CD4-positive, alpha-beta T cell (primary cell): ENCODE measurements around the gene PHKA1. TPM values are rescaled to one million over a fixed set of nuclear protein-coding genes. Genes with fewer than 3 reads are reported as not detected.

ENCODE experiments used
- ATAC-seq: fragments of 200-7000 bp; cut with Tn5 transposase; one replicate; pipeline ENCODE4 v1.10.0; 2022; ENCODE audit warnings: mild to moderate bottlenecking; ENCODE audit not compliant: poor library complexity
- CTCF ChIA-PET: fragments of 350-600 bp; sonication (Branson Sonifier 250); formaldehyde crosslinking; loops from one replicate; lab custom pipeline; 2021; ENCODE audit warnings: antibody characterized with exemption, inconsistent platforms; lab: Charles Lee
- POLR2A ChIA-PET: fragments of 350-600 bp; sonication (Branson Sonifier 250); formaldehyde crosslinking; loops from one replicate; lab custom pipeline; 2021; ENCODE audit warnings: antibody characterized with exemption, inconsistent platforms; lab: Charles Lee
- DNase-seq, 14 experiments: peaks; one replicate each; pipeline ENCODE4 v3.0.0-alpha.2; 2013 to 2020; ENCODE audit warnings: mixed read lengths in 2 of 14
- H3K27ac ChIP-seq, 2 donors: one replicate each; pipeline versions ENCODE4 v1.5.1 to v1.7.0; 2013; ENCODE audit warnings: low read length in 2 of 2, low read depth in 1 of 2, mild to moderate bottlenecking in 1 of 2
- H3K27me3 ChIP-seq, 2 experiments: 1 replicate in 1 of 2; 2 replicates in 1 of 2; pipeline versions ENCODE4 v1.6.1 to v1.7.0; 2013; ENCODE audit warnings: low read length in 2 of 2, control low read depth in 1 of 2, mild to moderate bottlenecking in 1 of 2, moderate library complexity in 1 of 2; ENCODE audit not compliant: insufficient read depth in 2 of 2, control insufficient read depth in 1 of 2
- H3K36me3 ChIP-seq: one replicate; pipeline ENCODE4 v1.6.1; 2013; ENCODE audit warnings: low read length, control low read depth; ENCODE audit not compliant: insufficient read depth
- H3K4me1 ChIP-seq: one replicate; pipeline ENCODE4 v1.6.1; 2013; ENCODE audit warnings: low read length, control low read depth; ENCODE audit not compliant: insufficient read depth
- H3K4me3 ChIP-seq: one replicate; pipeline ENCODE4 v1.5.1; 2013; ENCODE audit warnings: mild to moderate bottlenecking, low read length, moderate library complexity
- H3K9me3 ChIP-seq, 2 experiments: 1 replicate in 1 of 2; 2 replicates in 1 of 2; pipeline versions ENCODE4 v1.6.1 to v1.7.0; 2013; ENCODE audit warnings: low read length in 2 of 2, mild to moderate bottlenecking in 2 of 2, control low read depth in 1 of 2, moderate library complexity in 1 of 2; ENCODE audit not compliant: control insufficient read depth in 1 of 2, insufficient read depth in 1 of 2
- H3K27ac Mint-ChIP-seq: one replicate; pipeline ENCODE4 v1.8.0; 2020; ENCODE audit warnings: mixed read lengths
- H3K27me3 Mint-ChIP-seq: one replicate; pipeline ENCODE4 v1.8.0; 2021; ENCODE audit warnings: mixed read lengths
- H3K36me3 Mint-ChIP-seq: one replicate; pipeline ENCODE4 v1.8.0; 2021; ENCODE audit warnings: low read depth, mixed read lengths
- H3K4me1 Mint-ChIP-seq: one replicate; pipeline ENCODE4 v1.8.0; 2021; ENCODE audit warnings: low read depth, mixed read lengths
- H3K4me3 Mint-ChIP-seq: one replicate; pipeline ENCODE4 v1.8.0; 2020; ENCODE audit warnings: mild to moderate bottlenecking, mixed read lengths
- H3K9me3 Mint-ChIP-seq: one replicate; pipeline ENCODE4 v1.8.0; 2020; ENCODE audit warnings: mixed read lengths
- intact Hi-C, 2 experiments: fragments of 100-400 bp; cut with DNase I in 1 of 2; cut with micrococcal nuclease in 1 of 2; formaldehyde crosslinking; loops; one replicate each; pipeline versions ENCODE4 v1.15.1 to v1.9.0; 2023 to 2025; cut with DNase I, micrococcal nuclease
- total RNA-seq, 174 experiments: library from RNA in 2 of 174; stranded (reverse) in 2 of 174; gene quantifications; one replicate each; pipeline ENCODE4 v1.2.3 and lab custom pipeline; 2021 to 2026
- TF ChIP-seq, protein P1 (sequence below): fragments of 200-600 bp; IDR thresholded peaks from one replicate; pipeline ENCODE4 v1.8.0; 2022; ENCODE audit warnings: antibody characterized with exemption, mild to moderate bottlenecking

Gene PHKA1
- total RNA-seq, 2 experiments from 2014 or later = 0.39 to 0.63 TPM

GRCh38 chrX:72666451-72666850 lies 47.7 kb downstream of the PHKA1 start:
- Histone ChIP-seq H3K4me3 (no peak overlapping the region), H3K27ac (no peak overlapping the region), H3K27me3 (no peaks in the 10 kb centered on the region), H3K36me3 (no peaks in the 10 kb centered on the region), H3K4me1 (no peaks in the 10 kb centered on the region), H3K9me3 (peaks cover 0 to 5% of the 10 kb centered on the region in 2 experiments)
- intact Hi-C loops = no loop called here
- ChIA-PET POLR2A (no interaction called here), CTCF (no interaction called here)
- DNase-seq (no peak), ATAC-seq (no peak)
- no peak overlapping the region for H3K27ac Mint-ChIP-seq
- H3K36me3 Mint-ChIP-seq = no peaks in the 10 kb centered on the region
- no peaks in the 10 kb centered on the region for H3K4me1 Mint-ChIP-seq
- no peaks in the 10 kb centered on the region for H3K9me3 Mint-ChIP-seq
- H3K4me3 Mint-ChIP-seq = no peak overlapping the region
- TF ChIP-seq, protein P1, sequence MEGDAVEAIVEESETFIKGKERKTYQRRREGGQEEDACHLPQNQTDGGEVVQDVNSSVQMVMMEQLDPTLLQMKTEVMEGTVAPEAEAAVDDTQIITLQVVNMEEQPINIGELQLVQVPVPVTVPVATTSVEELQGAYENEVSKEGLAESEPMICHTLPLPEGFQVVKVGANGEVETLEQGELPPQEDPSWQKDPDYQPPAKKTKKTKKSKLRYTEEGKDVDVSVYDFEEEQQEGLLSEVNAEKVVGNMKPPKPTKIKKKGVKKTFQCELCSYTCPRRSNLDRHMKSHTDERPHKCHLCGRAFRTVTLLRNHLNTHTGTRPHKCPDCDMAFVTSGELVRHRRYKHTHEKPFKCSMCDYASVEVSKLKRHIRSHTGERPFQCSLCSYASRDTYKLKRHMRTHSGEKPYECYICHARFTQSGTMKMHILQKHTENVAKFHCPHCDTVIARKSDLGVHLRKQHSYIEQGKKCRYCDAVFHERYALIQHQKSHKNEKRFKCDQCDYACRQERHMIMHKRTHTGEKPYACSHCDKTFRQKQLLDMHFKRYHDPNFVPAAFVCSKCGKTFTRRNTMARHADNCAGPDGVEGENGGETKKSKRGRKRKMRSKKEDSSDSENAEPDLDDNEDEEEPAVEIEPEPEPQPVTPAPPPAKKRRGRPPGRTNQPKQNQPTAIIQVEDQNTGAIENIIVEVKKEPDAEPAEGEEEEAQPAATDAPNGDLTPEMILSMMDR = no peak
- H3K27me3 Mint-ChIP-seq = no peaks in the 10 kb centered on the region

DNA sequence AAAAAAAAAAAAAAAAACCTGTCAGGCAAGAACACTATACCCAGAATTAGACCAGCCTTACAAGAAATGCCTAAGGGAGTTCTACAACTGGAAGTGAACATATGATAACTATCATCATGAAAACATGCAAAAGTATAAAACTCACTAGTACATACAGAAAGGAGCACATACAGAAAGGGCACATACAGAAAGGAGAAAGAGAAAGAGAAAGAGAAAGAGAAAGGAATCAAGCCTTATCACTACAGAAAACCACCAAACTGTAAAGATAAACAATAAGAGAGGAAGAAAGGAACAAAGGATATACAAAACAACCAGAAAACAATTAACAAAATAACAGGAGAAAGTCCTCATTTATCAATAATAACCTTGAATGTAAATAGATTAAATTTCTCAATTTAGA lies 50.4 kb downstream of the PHKA1 start:
- Histone ChIP-seq H3K36me3 (no peaks in the 10 kb centered on the region), H3K4me3 (no peak overlapping the region), H3K27ac (no peak overlapping the region), H3K4me1 (no peaks in the 10 kb centered on the region), H3K27me3 (no peaks in the 10 kb centered on the region), H3K9me3 (peaks cover 0 to 5% of the 10 kb centered on the region in 2 experiments)
- no peaks in the 10 kb centered on the region for H3K4me1 Mint-ChIP-seq
- no peak overlapping the region for H3K27ac Mint-ChIP-seq
- no peak overlapping the region for H3K4me3 Mint-ChIP-seq
- intact Hi-C loops = no loop called here
- ChIA-PET POLR2A (no interaction called here), CTCF (no interaction called here)
- ATAC-seq (no peak), DNase-seq (no peak)
- H3K36me3 Mint-ChIP-seq = no peaks in the 10 kb centered on the region
- TF ChIP-seq, protein P1 = no peak
- no peaks in the 10 kb centered on the region for H3K27me3 Mint-ChIP-seq
- no peaks in the 10 kb centered on the region for H3K9me3 Mint-ChIP-seq

GRCh38 chrX:72662020-72662747 lies 51.9 kb downstream of the PHKA1 start:
- H3K36me3 Mint-ChIP-seq = no peaks in the 10 kb centered on the region
- no peak overlapping the region for H3K27ac Mint-ChIP-seq
- intact Hi-C loops = no loop called here
- TF ChIP-seq, protein P1 = no peak
- Histone ChIP-seq H3K27ac (no peak overlapping the region), H3K36me3 (no peaks in the 10 kb centered on the region), H3K27me3 (no peaks in the 10 kb centered on the region), H3K9me3 (peaks cover 0 to 5% of the 10 kb centered on the region in 2 experiments), H3K4me3 (no peak overlapping the region), H3K4me1 (no peaks in the 10 kb centered on the region)
- no peaks in the 10 kb centered on the region for H3K4me1 Mint-ChIP-seq
- POLR2A ChIA-PET = no interaction called here
- no peak for DNase-seq
- CTCF ChIA-PET = no interaction called here
- no peaks in the 10 kb centered on the region for H3K9me3 Mint-ChIP-seq
- no peaks in the 10 kb centered on the region for H3K27me3 Mint-ChIP-seq
- ATAC-seq = no peak
- H3K4me3 Mint-ChIP-seq = no peak overlapping the region
